ENCODE results near the gene HS6ST1.

HS6ST1 gene

GRCh38 chr2:128237911-128238697, 80.6 kb downstream of the HS6ST1 start:
- peak overlapping the region; percentile 37 for H2AFZ ChIP-seq (ENCODE audit: low read depth, low read length)
- no peak overlapping the region for H4K91ac ChIP-seq (ENCODE audit: low read length)
- H3K14ac ChIP-seq (ENCODE audit: low read length in 2 of 2), result peak overlapping the region in 1 of 2 experiments; percentile 63
- no peak overlapping the region for H3K27ac ChIP-seq (ENCODE audit: low read length, poor library complexity, severe bottlenecking)
- H3K4me1 ChIP-seq (ENCODE audit: control insufficient read depth, insufficient read depth, low read depth, low read length), result peaks cover 10% of the 10 kb centered on the region
- H2AK5ac ChIP-seq (ENCODE audit: low read length, severe bottlenecking), result no peak overlapping the region
- no peak overlapping the region for H3K9ac ChIP-seq (ENCODE audit: low read length)
- H2BK12ac ChIP-seq (ENCODE audit: low read length in 2 of 2), result no peak overlapping the region
- H3K23ac ChIP-seq (ENCODE audit: low read length in 2 of 2), result no peak overlapping the region
- DNase-seq, result no peak
- no peak overlapping the region for H3K18ac ChIP-seq (ENCODE audit: low read depth in 1 of 2, low read length in 2 of 2)
- no peak overlapping the region for H2BK120ac ChIP-seq (ENCODE audit: low read depth, low read length)
- WGBS, result 89% methylated on average over 7 of the region's 8 CpGs
- no peak overlapping the region for H2BK5ac ChIP-seq (ENCODE audit: low read depth, low read length, poor library complexity, severe bottlenecking)
- peak overlapping the region; percentile 24 for H4K8ac ChIP-seq (ENCODE audit: low read length)
- no peaks in the 10 kb centered on the region for H3K79me1 ChIP-seq (replicated peaks; ENCODE audit: low read length, poor library complexity, severe bottlenecking)
- no peak overlapping the region for H2BK15ac ChIP-seq (ENCODE audit: low read depth, poor library complexity, severe bottlenecking)
- no peaks in the 10 kb centered on the region for H3K9me3 ChIP-seq (ENCODE audit: control insufficient read depth, low read length)
- H3K36me3 ChIP-seq (ENCODE audit: control insufficient read depth in 1 of 2, insufficient read depth in 2 of 2, low read depth in 1 of 2, low read length in 2 of 2), result no peaks in the 10 kb centered on the region
- H3K4ac ChIP-seq (ENCODE audit: low read depth in 1 of 2, low read length in 2 of 2), result no peak overlapping the region
- no peak overlapping the region for H3K4me2 ChIP-seq (ENCODE audit: low read length, poor library complexity, severe bottlenecking)
- H3K27me3 ChIP-seq (ENCODE audit: control insufficient read depth in 1 of 2, insufficient read depth in 1 of 2, low read length in 2 of 2), result no peaks in the 10 kb centered on the region
- no peak overlapping the region for H3K4me3 ChIP-seq (ENCODE audit: insufficient read depth in 1 of 2, low read depth in 1 of 2, low read length in 2 of 2)

- no peak overlapping the region for H2BK120ac ChIP-seq (ENCODE audit: low read depth, low read length)
- no peak overlapping the region for H3K23ac ChIP-seq (ENCODE audit: low read length in 2 of 2)
- H3K4ac ChIP-seq (ENCODE audit: low read depth in 1 of 2, low read length in 2 of 2), result no peak overlapping the region
- no peak overlapping the region for H2AK5ac ChIP-seq (ENCODE audit: low read length, severe bottlenecking)
- no peak overlapping the region for H4K91ac ChIP-seq (ENCODE audit: low read length)
- peak; percentile 60 for DNase-seq
- WGBS, result 75% methylated on average over 2 of the region's 2 CpGs
- H4K8ac ChIP-seq (ENCODE audit: low read length), result peak overlapping the region; percentile 41
- no peak overlapping the region for H3K4me2 ChIP-seq (ENCODE audit: low read length, poor library complexity, severe bottlenecking)
- H3K9me3 ChIP-seq (ENCODE audit: control insufficient read depth, low read length), result no peaks in the 10 kb centered on the region
- no peak overlapping the region for H3K9ac ChIP-seq (ENCODE audit: low read length)
- no peak overlapping the region for H2AFZ ChIP-seq (ENCODE audit: low read depth, low read length)
- H2BK15ac ChIP-seq (ENCODE audit: low read depth, poor library complexity, severe bottlenecking), result no peak overlapping the region
- H3K79me1 ChIP-seq (replicated peaks; ENCODE audit: low read length, poor library complexity, severe bottlenecking), result no peaks in the 10 kb centered on the region
- no peak overlapping the region for H3K27ac ChIP-seq (ENCODE audit: low read length, poor library complexity, severe bottlenecking)
- peaks cover 15% of the 10 kb centered on the region for H3K4me1 ChIP-seq (ENCODE audit: control insufficient read depth, insufficient read depth, low read depth, low read length)
- no peak overlapping the region for H3K4me3 ChIP-seq (ENCODE audit: insufficient read depth in 1 of 2, low read depth in 1 of 2, low read length in 2 of 2)
- H3K36me3 ChIP-seq (ENCODE audit: control insufficient read depth in 1 of 2, insufficient read depth in 2 of 2, low read depth in 1 of 2, low read length in 2 of 2), result no peaks in the 10 kb centered on the region
- no peak overlapping the region for H2BK5ac ChIP-seq (ENCODE audit: low read depth, low read length, poor library complexity, severe bottlenecking)
- no peak overlapping the region for H3K14ac ChIP-seq (ENCODE audit: low read length in 2 of 2)
- H3K27me3 ChIP-seq (ENCODE audit: control insufficient read depth in 1 of 2, insufficient read depth in 1 of 2, low read length in 2 of 2), result peaks cover 5 to 6% of the 10 kb centered on the region in 2 experiments
- H2BK12ac ChIP-seq (ENCODE audit: low read length in 2 of 2), result no peak overlapping the region
- no peak overlapping the region for H3K18ac ChIP-seq (ENCODE audit: low read depth in 1 of 2, low read length in 2 of 2)
These were observed 81.6 kb downstream of the HS6ST1 start for GRCh38 chr2:128237081-128237534.

GRCh38 chr2:128236491-128237035, 82.1 kb downstream of the HS6ST1 start:
- H3K23ac ChIP-seq (ENCODE audit: low read length in 2 of 2), result no peak overlapping the region
- no peak overlapping the region for H2BK5ac ChIP-seq (ENCODE audit: low read depth, low read length, poor library complexity, severe bottlenecking)
- no peak overlapping the region for H4K91ac ChIP-seq (ENCODE audit: low read length)
- H3K4ac ChIP-seq (ENCODE audit: low read depth in 1 of 2, low read length in 2 of 2), result no peak overlapping the region
- H3K9me3 ChIP-seq (ENCODE audit: control insufficient read depth, low read length), result no peaks in the 10 kb centered on the region
- peaks cover 15% of the 10 kb centered on the region for H3K4me1 ChIP-seq (ENCODE audit: control insufficient read depth, insufficient read depth, low read depth, low read length)
- no peak overlapping the region for H3K4me3 ChIP-seq (ENCODE audit: insufficient read depth in 1 of 2, low read depth in 1 of 2, low read length in 2 of 2)
- peaks cover 5 to 6% of the 10 kb centered on the region in 2 experiments for H3K27me3 ChIP-seq (ENCODE audit: control insufficient read depth in 1 of 2, insufficient read depth in 1 of 2, low read length in 2 of 2)
- no peak overlapping the region for H2AK5ac ChIP-seq (ENCODE audit: low read length, severe bottlenecking)
- DNase-seq, result peak; percentile 83
- H3K79me1 ChIP-seq (replicated peaks; ENCODE audit: low read length, poor library complexity, severe bottlenecking), result no peaks in the 10 kb centered on the region
- peak overlapping the region; percentile 45 to 46 for H3K18ac ChIP-seq (ENCODE audit: low read depth in 1 of 2, low read length in 2 of 2)
- WGBS, result 80% methylated on average over 6 of the region's 8 CpGs
- H2BK120ac ChIP-seq (ENCODE audit: low read depth, low read length), result no peak overlapping the region
- H3K4me2 ChIP-seq (ENCODE audit: low read length, poor library complexity, severe bottlenecking), result no peak overlapping the region
- H2AFZ ChIP-seq (ENCODE audit: low read depth, low read length), result no peak overlapping the region
- H3K27ac ChIP-seq (ENCODE audit: low read length, poor library complexity, severe bottlenecking), result no peak overlapping the region
- H3K14ac ChIP-seq (ENCODE audit: low read length in 2 of 2), result peak overlapping the region in 1 of 2 experiments; percentile 61
- H3K36me3 ChIP-seq (ENCODE audit: control insufficient read depth in 1 of 2, insufficient read depth in 2 of 2, low read depth in 1 of 2, low read length in 2 of 2), result no peaks in the 10 kb centered on the region
- peak overlapping the region in 1 of 2 experiments; percentile 84 for H2BK12ac ChIP-seq (ENCODE audit: low read length in 2 of 2)
- H2BK15ac ChIP-seq (ENCODE audit: low read depth, poor library complexity, severe bottlenecking), result no peak overlapping the region
- H3K9ac ChIP-seq (ENCODE audit: low read length), result no peak overlapping the region
- H4K8ac ChIP-seq (ENCODE audit: low read length), result peak overlapping the region; percentile 5

GRCh38 chr2:128235581-128235980, 83.1 kb downstream of the HS6ST1 start:
- Histone ChIP-seq H3K4ac (ENCODE audit: low read depth in 1 of 2, low read length in 2 of 2) (no peak overlapping the region), H3K23ac (ENCODE audit: low read length in 2 of 2) (no peak overlapping the region), H4K91ac (ENCODE audit: low read length) (no peak overlapping the region), H4K8ac (ENCODE audit: low read length) (no peak overlapping the region), H3K27ac (ENCODE audit: low read length, poor library complexity, severe bottlenecking) (no peak overlapping the region), H3K36me3 (ENCODE audit: control insufficient read depth in 1 of 2, insufficient read depth in 2 of 2, low read depth in 1 of 2, low read length in 2 of 2) (no peaks in the 10 kb centered on the region), H2AK5ac (ENCODE audit: low read length, severe bottlenecking) (no peak overlapping the region), H3K27me3 (ENCODE audit: control insufficient read depth in 1 of 2, insufficient read depth in 1 of 2, low read length in 2 of 2) (peaks cover 5 to 6% of the 10 kb centered on the region in 2 experiments), H2AFZ (ENCODE audit: low read depth, low read length) (no peak overlapping the region), H2BK5ac (ENCODE audit: low read depth, low read length, poor library complexity, severe bottlenecking) (no peak overlapping the region), H3K79me1 (replicated peaks; ENCODE audit: low read length, poor library complexity, severe bottlenecking) (no peaks in the 10 kb centered on the region), H2BK120ac (ENCODE audit: low read depth, low read length) (no peak overlapping the region), H2BK12ac (ENCODE audit: low read length in 2 of 2) (peak overlapping the region; percentile 32 to 63), H3K18ac (ENCODE audit: low read depth in 1 of 2, low read length in 2 of 2) (no peak overlapping the region), H3K4me1 (ENCODE audit: control insufficient read depth, insufficient read depth, low read depth, low read length) (peaks cover 15% of the 10 kb centered on the region), H3K9ac (ENCODE audit: low read length) (no peak overlapping the region), H2BK15ac (ENCODE audit: low read depth, poor library complexity, severe bottlenecking) (no peak overlapping the region), H3K4me2 (ENCODE audit: low read length, poor library complexity, severe bottlenecking) (no peak overlapping the region), H3K4me3 (ENCODE audit: insufficient read depth in 1 of 2, low read depth in 1 of 2, low read length in 2 of 2) (no peak overlapping the region), H3K14ac (ENCODE audit: low read length in 2 of 2) (no peak overlapping the region), H3K9me3 (ENCODE audit: control insufficient read depth, low read length) (no peaks in the 10 kb centered on the region)
- DNase-seq, result no peak
- 94% methylated on average over 8 of the region's 8 CpGs for WGBS
